H9 (cell line): ENCODE measurements around the gene TBC1D3B. TPM values are rescaled to one million over a fixed set of nuclear protein-coding genes. Genes with fewer than 3 reads are reported as not detected.

ENCODE experiments used
- DNase-seq: peaks from one replicate; pipeline ENCODE4 v3.0.0-alpha.2; 2017
- H2AFZ ChIP-seq: one replicate; pipeline ENCODE4 v1.6.1; 2013; ENCODE audit warnings: mild to moderate bottlenecking, low read length, control low read depth, moderate library complexity
- H2AK5ac ChIP-seq: 2 replicates; pipeline ENCODE4 v1.6.1; 2013; ENCODE audit warnings: low read length, control low read depth, mixed read lengths; ENCODE audit not compliant: insufficient read length
- H2BK120ac ChIP-seq: one replicate; pipeline ENCODE4 v1.6.1; 2013; ENCODE audit warnings: low read depth, mild to moderate bottlenecking, low read length, control low read depth, inconsistent platforms; ENCODE audit not compliant: poor library complexity, severe bottlenecking
- H2BK12ac ChIP-seq: 2 replicates; pipeline ENCODE4 v1.6.1; 2013; ENCODE audit warnings: low read length, control low read depth, mixed read lengths, low read depth; ENCODE audit not compliant: insufficient read length
- H2BK15ac ChIP-seq: 2 replicates; pipeline ENCODE4 v1.6.1; 2013; ENCODE audit warnings: low read depth, low read length, control low read depth
- H2BK20ac ChIP-seq: one replicate; pipeline ENCODE4 v1.6.1; 2013; ENCODE audit warnings: low read depth, mild to moderate bottlenecking, low read length, control low read depth, inconsistent platforms; ENCODE audit not compliant: poor library complexity, severe bottlenecking
- H2BK5ac ChIP-seq: 2 replicates; pipeline ENCODE4 v1.6.1; 2013; ENCODE audit warnings: low read length, control low read depth, mixed read lengths; ENCODE audit not compliant: insufficient read length
- H3K14ac ChIP-seq: 2 replicates; pipeline ENCODE4 v1.6.1; 2013; ENCODE audit warnings: low read length, control low read depth; ENCODE audit not compliant: insufficient read depth
- H3K18ac ChIP-seq: 2 replicates; pipeline ENCODE4 v1.6.1; 2013; ENCODE audit warnings: low read depth, mild to moderate bottlenecking, mixed read lengths, low read length, control low read depth; ENCODE audit not compliant: insufficient read length
- H3K23ac ChIP-seq: 2 replicates; pipeline ENCODE4 v1.6.1; 2013; ENCODE audit warnings: low read length, control low read depth, mixed read lengths, low read depth; ENCODE audit not compliant: insufficient read length
- H3K23me2 ChIP-seq: 2 replicates; pipeline ENCODE4 v1.6.1; 2013; ENCODE audit warnings: low read depth, mild to moderate bottlenecking, mixed read lengths, low read length, control low read depth; ENCODE audit not compliant: insufficient read length, poor library complexity, severe bottlenecking
- H3K27ac ChIP-seq: 2 replicates; pipeline ENCODE4 v1.5.1; 2013; ENCODE audit warnings: low read length, control low read depth, mixed read lengths, low read depth; ENCODE audit not compliant: insufficient read length
- H3K27me3 ChIP-seq: 2 replicates; pipeline ENCODE4 v1.6.1; 2013; ENCODE audit warnings: low read length, control low read depth, inconsistent platforms; ENCODE audit not compliant: insufficient read depth
- H3K4ac ChIP-seq: 2 replicates; pipeline ENCODE4 v1.6.1; 2013; ENCODE audit warnings: low read depth, mild to moderate bottlenecking, control low read depth, inconsistent platforms, low read length, moderate library complexity
- H3K4me1 ChIP-seq: 2 replicates; pipeline ENCODE4 v1.6.1; 2013; ENCODE audit warnings: low read length, control low read depth, inconsistent platforms; ENCODE audit not compliant: insufficient read depth
- H3K4me2 ChIP-seq: 2 replicates; pipeline ENCODE4 v1.6.1; 2013; ENCODE audit warnings: low read length, control low read depth, mixed read lengths; ENCODE audit not compliant: insufficient read length, insufficient read depth
- H3K56ac ChIP-seq: 2 replicates; pipeline ENCODE4 v1.6.1; 2013; ENCODE audit warnings: low read depth, mild to moderate bottlenecking, mixed read lengths, low read length, control low read depth; ENCODE audit not compliant: insufficient read length
- H3K79me1 ChIP-seq: 2 replicates; pipeline ENCODE4 v1.6.1; 2013; ENCODE audit warnings: low read depth, mild to moderate bottlenecking, moderate library complexity, low read length, control low read depth, inconsistent platforms; ENCODE audit not compliant: insufficient read depth, poor library complexity, severe bottlenecking
- H3K79me2 ChIP-seq: 2 replicates; pipeline ENCODE4 v1.6.1; 2013; ENCODE audit warnings: low read length, control low read depth, inconsistent platforms; ENCODE audit not compliant: insufficient read depth
- H3K9ac ChIP-seq: 2 replicates; pipeline ENCODE4 v1.6.1; 2013; ENCODE audit warnings: low read length, control low read depth, mixed read lengths; ENCODE audit not compliant: insufficient read length; ENCODE audit errors: extremely low read depth
- H3K9me3 ChIP-seq: one replicate; pipeline ENCODE4 v1.6.1; 2013; ENCODE audit warnings: low read depth, low read length, inconsistent platforms; ENCODE audit not compliant: control insufficient read depth
- H3T11ph ChIP-seq: one replicate; pipeline ENCODE4 v1.6.1; 2013; ENCODE audit warnings: mild to moderate bottlenecking, low read length, control low read depth, inconsistent platforms
- H4K20me1 ChIP-seq: one replicate; pipeline ENCODE4 v1.6.1; 2013; ENCODE audit not compliant: control insufficient read depth, insufficient read length, insufficient read depth
- H4K5ac ChIP-seq: 2 replicates; pipeline ENCODE4 v1.6.1; 2013; ENCODE audit warnings: low read depth, mild to moderate bottlenecking, mixed read lengths, low read length, control low read depth; ENCODE audit not compliant: insufficient read length
- H4K8ac ChIP-seq: replicated peaks from 2 replicates; pipeline ENCODE4 v1.6.1; 2013; ENCODE audit warnings: low read length, control low read depth, mixed read lengths, low read depth; ENCODE audit not compliant: insufficient read length
- H4K91ac ChIP-seq: 2 replicates; pipeline ENCODE4 v1.6.1; 2013; ENCODE audit warnings: low read depth, mild to moderate bottlenecking, moderate library complexity, mixed read lengths, low read length, control low read depth; ENCODE audit not compliant: insufficient read length
- H3K27ac Mint-ChIP-seq, 3 experiments: 2 replicates in 2 of 3; 3 replicates in 1 of 3; pipeline ENCODE4 v1.8.0; 2020 to 2021; ENCODE audit warnings: mixed read lengths in 3 of 3, mild to moderate bottlenecking in 1 of 3, moderate library complexity in 1 of 3
- H3K27me3 Mint-ChIP-seq: 2 replicates; pipeline ENCODE4 v1.8.0; 2021; ENCODE audit warnings: low read depth, mild to moderate bottlenecking, moderate library complexity, mixed read lengths
- H3K36me3 Mint-ChIP-seq, 3 experiments: 2 replicates in 2 of 3; 3 replicates in 1 of 3; pipeline ENCODE4 v1.8.0; 2020 to 2021; ENCODE audit warnings: low read depth in 3 of 3, mixed read lengths in 3 of 3; ENCODE audit not compliant: insufficient read depth in 1 of 3
- H3K4me1 Mint-ChIP-seq, 2 experiments: 2 replicates each; pipeline ENCODE4 v1.8.0; 2020; ENCODE audit warnings: mixed read lengths in 2 of 2
- H3K4me3 Mint-ChIP-seq, 2 experiments: 2 replicates in 1 of 2; 3 replicates in 1 of 2; pipeline ENCODE4 v1.8.0; 2020 to 2021; ENCODE audit warnings: mild to moderate bottlenecking in 2 of 2, mixed read lengths in 2 of 2, moderate library complexity in 1 of 2
- H3K9me3 Mint-ChIP-seq, 2 experiments: 2 replicates in 1 of 2; 3 replicates in 1 of 2; pipeline ENCODE4 v1.8.0; 2020; ENCODE audit warnings: mild to moderate bottlenecking in 2 of 2, mixed read lengths in 2 of 2, moderate library complexity in 1 of 2
- CTCF ChIP-seq: fragments of 200-600 bp; sonication (generic); conservative IDR thresholded peaks from 3 replicates; pipeline ENCODE4 v1.8.0; 2021; ENCODE audit warnings: antibody characterized with exemption, mild to moderate bottlenecking
- WGBS: extraction: QIAGEN DNeasy Blood & Tissue Kit; methylation state at CpG from one replicate; pipeline ENCODE4 v1.1.7; 2013; ENCODE audit warnings: missing lambda C conversion rate, low lambda C conversion rate, mixed read lengths; ENCODE audit not compliant: insufficient read length; ENCODE audit errors: extremely low coverage; 5-methylcytosine and 5-hydroxymethylcytosine counted together
- total RNA-seq: library from RNA; stranded (reverse); gene quantifications from 2 replicates; pipeline ENCODE4 v1.2.1, GENCODE V29; 2021

TBC1D3B gene
- total RNA-seq, 1 experiment from 2014 or later: 8.8 TPM

DNA sequence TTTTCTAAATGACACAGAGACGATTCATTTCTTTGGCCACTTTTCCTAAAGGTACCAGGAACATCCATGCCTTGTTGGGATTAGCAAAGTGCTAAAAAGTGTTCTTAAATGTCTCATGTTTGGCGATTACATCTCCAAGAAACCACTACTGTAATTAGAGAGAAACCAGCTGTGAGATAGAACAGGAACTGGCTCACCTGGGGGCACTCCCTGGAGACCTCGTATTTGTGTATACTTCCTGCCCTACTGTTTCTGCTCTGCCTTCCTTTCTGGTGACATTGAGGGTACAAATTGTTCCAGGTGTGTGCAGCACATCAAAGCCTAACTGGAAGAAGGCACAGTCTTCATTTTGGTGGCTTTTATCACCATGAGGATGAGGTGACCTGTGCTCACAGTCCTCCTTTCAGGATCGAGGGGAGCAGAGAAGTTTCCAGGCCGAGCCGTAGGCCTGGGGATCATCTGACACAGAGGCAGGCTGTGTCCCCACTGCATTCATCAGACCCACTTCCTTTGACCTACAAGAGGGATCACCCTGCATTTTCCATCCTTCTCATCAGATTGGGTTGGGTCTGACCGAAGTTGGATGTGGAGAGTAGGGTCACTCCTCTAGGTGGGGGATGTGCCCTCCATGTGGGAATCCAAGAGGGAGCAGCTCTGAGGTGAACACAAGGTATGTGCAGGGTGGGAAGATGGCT, 49.1 kb downstream of the TBC1D3B start:
- no peak overlapping the region for H3T11ph ChIP-seq
- no peak overlapping the region; a peak in 1 of 5 replicates for H3K4me3 Mint-ChIP-seq

More for the DNA sequence above, 49.1 kb downstream of the TBC1D3B start:
- H3K4ac ChIP-seq: no peak overlapping the region
- no peak overlapping the region for H3K4me2 ChIP-seq
- no peaks in the 10 kb centered on the region for H3K79me2 ChIP-seq
- H4K20me1 ChIP-seq: no peaks in the 10 kb centered on the region
- H3K23ac ChIP-seq: no peak overlapping the region
- peaks cover 8% of the 10 kb centered on the region for H3K27me3 Mint-ChIP-seq
- no peak overlapping the region for H2BK5ac ChIP-seq
- H4K5ac ChIP-seq: no peak overlapping the region
- H3K14ac ChIP-seq: no peak overlapping the region
- no peak overlapping the region for H2AK5ac ChIP-seq
- no peak for TF ChIP-seq CTCF
- H3K27ac Mint-ChIP-seq: peak overlapping the region in 2 of 3 experiments; percentile 12 to 38; a peak in 2 of 7 replicates
- peaks cover 12 to 28% (median 18%) of the 10 kb centered on the region in 3 experiments; a peak in 6 of 7 replicates for H3K36me3 Mint-ChIP-seq
- H2BK120ac ChIP-seq: no peak overlapping the region
- H3K56ac ChIP-seq: no peak overlapping the region
- H3K23me2 ChIP-seq: no peaks in the 10 kb centered on the region
- no peak for DNase-seq
- no peaks in the 10 kb centered on the region for H3K27me3 ChIP-seq
- no peak overlapping the region for H3K9ac ChIP-seq
- peaks cover 6% of the 10 kb centered on the region for H3K4me1 ChIP-seq
- H3K27ac ChIP-seq: no peak overlapping the region
- no peaks in the 10 kb centered on the region for H3K79me1 ChIP-seq
- no peak overlapping the region for H2BK12ac ChIP-seq
- no peak overlapping the region for H2BK15ac ChIP-seq
- no CpG with 5 or more reads among the region's 7 CpGs for WGBS
- H3K9me3 ChIP-seq: peaks cover 18% of the 10 kb centered on the region
- H3K9me3 Mint-ChIP-seq: peaks cover 24 to 26% of the 10 kb centered on the region in 2 experiments
- no peak overlapping the region for H4K91ac ChIP-seq
- no peak overlapping the region for H2BK20ac ChIP-seq
- H3K4me1 Mint-ChIP-seq: peaks cover 23 to 28% of the 10 kb centered on the region in 2 experiments
- H4K8ac ChIP-seq: no peak overlapping the region
- no peak overlapping the region for H3K18ac ChIP-seq
- no peak overlapping the region for H2AFZ ChIP-seq
